SKM-1 treated with dmso at 0.1 percent for 144 hours (cell line): ENCODE data around the gene SIRPG.
"Not testable (repeated sequence)": the region's sequence is repeated elsewhere in the genome, so short reads cannot be mapped to it uniquely, and the experiment has no call there.

Experiments
- DNase-seq: peaks from one replicate; lab custom pipeline; 2025; ENCODE audit not compliant: unreplicated experiment; lab: John Stamatoyannopoulos, UW

Gene SIRPG

DNA sequence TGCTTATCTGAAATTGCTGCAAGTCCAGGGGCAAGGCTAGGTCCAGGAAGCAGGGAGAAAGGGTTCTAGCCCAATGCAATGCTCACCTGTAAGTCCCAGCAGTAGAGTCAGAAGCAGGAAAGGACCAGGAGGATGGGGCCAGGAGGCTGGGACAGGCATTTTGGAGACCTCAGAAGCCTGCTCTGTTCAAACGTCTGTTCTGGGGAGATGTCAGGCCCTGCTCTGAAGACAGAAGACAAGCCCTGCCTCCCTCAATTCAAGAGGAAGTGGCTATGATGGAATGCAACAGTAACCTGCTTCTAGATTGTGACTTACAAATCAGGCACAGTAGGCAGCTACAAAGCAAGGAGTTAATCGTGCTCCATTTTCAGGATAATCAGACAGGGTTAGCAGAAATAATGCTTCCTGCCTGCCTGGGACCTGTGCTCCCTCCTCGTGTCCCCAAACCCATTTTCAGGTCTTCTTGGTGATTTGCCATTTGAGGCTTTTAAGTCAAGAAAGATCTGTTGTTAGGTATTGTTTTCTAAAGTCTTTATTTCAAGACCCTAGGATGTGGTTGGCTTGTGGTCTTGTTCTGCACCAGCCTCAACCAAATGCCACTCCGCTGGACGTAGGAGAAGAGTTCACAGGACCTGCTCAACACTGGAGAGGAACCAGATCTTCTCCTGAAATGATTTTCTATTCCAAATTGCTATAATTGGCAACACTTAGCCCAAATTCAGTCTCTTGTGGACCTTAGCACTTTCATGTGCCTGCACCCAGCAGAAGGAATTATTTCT, at the start of gene SIRPG:
Gene SIRPG (minus strand): TSS at position 224 of the 779 bp plus-strand sequence. CDS start 65 bp downstream, at position 159.
- no peak for DNase-seq

- not testable (repeated sequence) for DNase-seq
Measured at GRCh38 chr20:1706887-1707286, 49.3 kb upstream of the SIRPG start.

DNA sequence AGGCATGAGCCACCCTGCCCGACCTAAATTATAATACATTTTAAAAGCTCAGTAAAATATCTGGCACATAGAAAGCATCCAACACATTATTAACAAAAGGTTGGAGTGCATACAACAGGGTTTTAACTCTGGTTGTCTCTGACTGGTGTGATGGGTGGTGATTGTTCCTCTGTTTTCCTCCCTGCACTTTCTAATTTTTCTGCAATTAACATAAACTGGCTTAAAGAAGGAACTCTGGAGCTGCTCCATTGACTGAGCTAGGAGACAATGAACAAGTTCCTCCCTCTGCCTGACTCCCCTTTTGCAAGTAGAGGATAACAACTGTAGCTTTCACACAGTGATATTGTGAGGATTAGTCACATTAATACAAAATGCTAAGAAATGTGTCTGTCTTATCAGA, 48.5 kb upstream of the SIRPG start:
- DNase-seq: no peak

DNA sequence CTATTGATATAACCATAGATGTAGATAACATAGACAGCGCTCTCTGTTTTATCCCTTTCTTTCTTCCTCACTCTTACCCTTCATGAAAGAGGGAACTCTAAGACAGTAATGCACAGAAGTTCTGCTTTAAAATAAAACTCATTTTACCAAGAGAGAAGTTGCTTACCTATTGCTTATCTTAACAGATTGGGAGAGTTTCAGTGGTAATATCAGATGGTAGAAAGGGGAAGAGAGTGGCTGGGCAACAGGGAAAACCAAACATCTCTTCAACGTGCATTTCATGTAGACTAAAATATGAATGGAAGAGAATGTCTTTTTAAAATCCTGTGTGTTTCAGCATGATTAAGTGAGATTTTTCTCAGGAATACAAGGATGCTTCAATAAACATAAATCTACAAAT, 45.3 kb upstream of the SIRPG start:
- DNase-seq: peak; percentile 7

- DNase-seq: peak; percentile 66
Measured at GRCh38 chr20:1702328-1702727, 44.7 kb upstream of the SIRPG start.

DNA sequence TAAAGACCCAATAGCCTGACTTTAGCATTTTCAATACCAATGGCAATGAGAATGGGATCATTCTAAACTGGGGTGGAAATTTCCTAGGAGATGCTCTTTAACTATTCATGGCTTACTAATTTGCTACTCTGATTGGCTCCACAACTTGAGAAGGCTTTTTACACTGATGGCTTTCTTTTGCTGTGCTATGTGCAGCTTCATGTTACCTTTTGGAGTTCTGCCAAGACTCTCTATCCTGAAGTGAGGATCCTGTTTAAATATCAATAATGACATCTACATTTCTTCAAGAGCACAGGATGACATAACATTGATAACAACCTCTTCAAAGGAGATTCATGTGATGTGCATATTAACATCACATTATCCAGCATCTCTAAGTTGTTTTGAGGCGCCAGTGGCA, 43.4 kb upstream of the SIRPG start:
- no peak for DNase-seq

DNA sequence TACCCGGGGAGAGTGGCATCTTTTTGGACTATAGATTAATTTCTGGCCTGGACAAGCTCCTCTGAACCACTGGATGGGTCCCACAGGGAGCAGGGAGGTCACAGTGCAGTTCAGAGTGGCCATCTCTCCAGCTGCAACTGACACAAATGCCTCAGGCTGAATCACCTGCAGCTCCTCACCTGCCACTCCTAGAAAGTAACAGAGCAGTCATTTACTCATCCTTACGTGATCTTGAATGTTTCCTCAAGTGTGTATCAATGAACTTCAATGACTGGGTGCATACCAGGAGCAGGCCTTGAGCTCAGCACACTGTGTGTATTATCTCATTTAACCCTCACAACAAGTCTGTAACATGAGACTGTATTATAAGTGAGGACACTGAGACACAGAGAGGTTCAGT, 40.0 kb upstream of the SIRPG start:
- DNase-seq: no peak

- no peak for DNase-seq
Measured at GRCh38 chr20:1696521-1697209, 39.1 kb upstream of the SIRPG start.

GRCh38 chr20:1694672-1695071, 37.1 kb upstream of the SIRPG start:
- DNase-seq: no peak

DNA sequence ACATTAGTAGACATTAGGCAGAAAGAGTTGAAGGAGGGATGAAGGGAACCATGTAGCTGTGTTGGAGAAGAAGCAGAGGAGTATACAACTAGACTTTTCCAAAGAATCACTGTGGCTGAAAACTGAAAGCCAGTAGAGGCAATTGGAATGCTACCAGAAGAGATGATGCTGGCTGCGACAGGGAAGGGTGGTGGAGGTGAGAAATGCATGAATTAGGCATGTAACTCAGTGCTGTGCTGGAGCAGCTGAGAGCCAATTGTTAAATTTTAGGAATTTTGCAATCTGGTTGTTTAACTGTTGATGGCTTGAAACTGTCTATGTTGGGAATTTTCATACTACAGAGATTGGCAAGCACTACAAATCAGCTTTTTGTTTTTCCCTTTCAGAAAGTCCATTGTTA, 35.8 kb upstream of the SIRPG start:
- DNase-seq: no peak

DNA sequence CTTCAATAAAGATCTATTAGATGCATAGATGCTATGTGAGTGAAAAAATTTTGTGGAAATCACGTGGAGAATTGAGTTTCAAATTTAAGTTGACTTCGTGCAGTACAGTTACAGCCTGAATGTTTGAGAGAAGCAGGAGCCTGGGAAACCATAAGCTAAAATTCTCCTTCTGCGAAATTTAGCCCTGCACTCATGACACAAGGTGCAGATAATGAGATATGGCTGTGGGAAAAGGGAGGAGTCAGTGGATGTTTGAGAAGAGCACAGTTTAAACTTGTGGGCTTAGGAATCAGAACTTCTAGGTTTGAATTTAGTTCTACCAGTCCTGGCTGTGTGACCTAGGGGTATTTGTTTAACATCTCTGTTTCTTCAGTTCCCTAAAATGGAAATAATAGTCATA, 32.1 kb upstream of the SIRPG start:
- DNase-seq: no peak

DNA sequence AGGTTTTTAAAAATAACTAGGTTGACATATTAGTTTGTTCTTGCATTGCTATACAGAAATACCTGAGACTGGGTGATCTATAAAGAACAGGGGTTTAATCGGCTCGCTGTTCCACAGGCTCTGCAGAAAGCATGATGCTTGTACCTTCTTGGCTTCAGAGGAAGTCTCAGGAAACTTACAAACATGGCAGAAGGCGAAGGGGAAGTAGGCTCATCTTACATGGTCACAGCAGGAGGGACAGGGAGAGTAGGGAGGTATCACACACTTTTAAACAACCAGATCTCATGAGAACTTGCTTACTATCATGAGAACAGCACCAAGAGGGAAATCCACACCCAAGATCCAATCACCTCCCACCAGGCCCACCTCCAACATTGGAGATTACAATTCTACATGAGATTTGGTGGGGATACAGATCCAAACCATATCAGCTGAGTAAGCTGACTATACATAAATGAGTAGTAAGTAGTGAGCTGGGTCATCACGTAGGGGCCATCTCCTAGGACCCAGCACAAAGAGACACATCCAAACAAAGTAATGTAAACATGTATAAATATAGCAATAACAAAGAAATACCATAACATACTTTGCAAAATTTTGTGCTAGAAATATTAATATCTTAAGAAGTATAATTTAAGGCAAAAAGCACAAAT, 31.4 kb upstream of the SIRPG start:
- no peak for DNase-seq

- peak; percentile 12 for DNase-seq
Measured at GRCh38 chr20:1687053-1687452, 29.5 kb upstream of the SIRPG start.

- DNase-seq: no peak
Measured at GRCh38 chr20:1686151-1686748, 28.7 kb upstream of the SIRPG start.

GRCh38 chr20:1685304-1686052, 27.9 kb upstream of the SIRPG start:
- DNase-seq: peak; percentile 20

- no peak for DNase-seq
Measured at GRCh38 chr20:1684872-1685271, 27.3 kb upstream of the SIRPG start.

DNA sequence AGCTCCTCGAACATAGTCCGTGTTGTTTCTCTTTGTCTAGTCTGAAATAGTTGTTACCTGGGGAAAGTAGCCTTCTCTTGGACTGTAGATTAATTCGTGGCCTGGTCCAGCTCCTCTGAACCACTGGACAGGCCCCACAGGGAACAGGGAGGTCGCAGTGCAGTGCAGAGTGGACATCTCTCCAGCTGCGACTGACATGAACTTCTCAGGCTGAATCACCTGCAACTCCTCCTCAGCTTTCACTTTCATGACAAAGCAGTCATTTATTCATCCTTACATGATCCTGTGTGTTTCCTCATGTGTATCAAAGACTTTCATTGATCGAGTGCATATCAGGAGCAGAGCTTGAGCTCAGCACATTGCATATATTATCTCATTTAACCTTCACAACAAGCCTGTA, 19.1 kb upstream of the SIRPG start:
- DNase-seq: no peak

DNA sequence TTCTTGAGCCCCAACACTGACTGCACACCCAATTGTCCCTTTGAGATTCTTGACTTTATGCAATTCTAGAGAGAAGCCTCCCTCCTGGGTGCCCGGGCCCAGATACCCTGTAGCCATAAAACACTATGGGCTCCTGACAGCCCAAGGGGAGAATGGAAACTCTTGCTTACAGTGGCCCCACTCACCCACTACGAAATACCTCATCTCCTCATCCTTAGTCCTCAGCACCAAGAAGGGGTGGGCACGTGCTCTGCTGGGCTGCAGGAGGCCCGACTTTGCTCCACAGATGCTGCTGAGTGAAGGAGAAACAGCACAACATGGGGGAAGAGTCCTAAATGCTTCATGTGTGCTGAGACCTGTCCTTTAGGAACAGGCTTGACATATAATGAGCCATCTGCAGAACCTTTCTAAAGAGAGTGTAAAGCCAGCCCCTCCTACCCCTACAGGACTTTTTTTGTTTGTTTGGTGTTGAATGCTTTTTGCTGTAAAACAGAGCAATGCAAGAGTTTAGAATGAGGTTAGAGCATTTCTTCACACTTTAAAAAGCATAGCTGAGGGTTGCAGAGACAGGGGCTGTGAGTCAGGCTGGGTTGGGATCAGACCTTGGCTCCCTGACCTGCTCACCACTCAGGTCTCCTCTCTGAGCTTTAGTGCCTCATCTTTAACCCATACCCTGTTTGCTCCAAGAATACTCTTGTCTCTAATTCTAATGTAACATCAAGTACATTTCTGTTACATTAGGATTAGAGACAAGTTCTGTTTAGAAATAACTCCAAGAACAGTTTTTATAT, 17.6 kb upstream of the SIRPG start:
- no peak for DNase-seq

GRCh38 chr20:1674361-1674760, 16.8 kb upstream of the SIRPG start:
- DNase-seq: no peak

- no peak for DNase-seq
Measured at GRCh38 chr20:1673424-1673823, 15.8 kb upstream of the SIRPG start.
